ENCODE measurements around the gene ALPP. TPM values are rescaled to one million over a fixed set of nuclear protein-coding genes. Genes with fewer than 3 reads are reported as not detected.

The ALPP gene
- total and polyA plus RNA-seq, 2 of the 13 experiments (the other 11 are each of a cell fraction or from before 2014, with no cell fraction given) = not detected

- TF ChIP-seq ZNF142 (CRISPR knock-in tag; IDR thresholded peaks at IDR 0.05) (no peak), SALL2 (CRISPR knock-in tag; IDR thresholded peaks at IDR 0.05) (no peak), STAG1 (CRISPR knock-in tag; IDR thresholded peaks at IDR 0.05) (peak; percentile 62), RAD21 (CRISPR knock-in tag; IDR thresholded peaks at IDR 0.05) (peak; percentile 70), TFAP4 (IDR thresholded peaks at IDR 0.05; ENCODE audit: borderline replicate concordance, low read depth) (peak; percentile 32; the same call in 1 of the 2 replicates), SMYD3 (CRISPR knock-in tag; IDR thresholded peaks at IDR 0.05) (no peak), TEAD3 (CRISPR knock-in tag; optimal IDR thresholded peaks at IDR 0.05; ENCODE audit: borderline replicate concordance) (peak; percentile 40), ZNF687 (CRISPR knock-in tag; IDR thresholded peaks at IDR 0.05) (peak; percentile 25; the same call in 1 of the 2 replicates), NCOA5 (CRISPR knock-in tag; IDR thresholded peaks at IDR 0.05) (no peak), PREB (CRISPR knock-in tag; IDR thresholded peaks at IDR 0.05) (no peak), XRCC5 (optimal IDR thresholded peaks at IDR 0.05; ENCODE audit: low read length) (peak; percentile 34), BORCS8-MEF2B (CRISPR knock-in tag; IDR thresholded peaks at IDR 0.05) (peak; percentile 55; the same call in 1 of the 2 replicates), ETV5 (CRISPR knock-in tag; IDR thresholded peaks at IDR 0.05; ENCODE audit: borderline replicate concordance) (0 out of 2 replicates have a peak, but pooled peaks have one; percentile 24), BCLAF1 (IDR thresholded peaks at IDR 0.05) (no peak)
Observed at GRCh38 chr2:232365621-232366321, 12.8 kb upstream of the ALPP start (continued).
